Measurements from ENCODE around the gene UTS2B.

DNA sequence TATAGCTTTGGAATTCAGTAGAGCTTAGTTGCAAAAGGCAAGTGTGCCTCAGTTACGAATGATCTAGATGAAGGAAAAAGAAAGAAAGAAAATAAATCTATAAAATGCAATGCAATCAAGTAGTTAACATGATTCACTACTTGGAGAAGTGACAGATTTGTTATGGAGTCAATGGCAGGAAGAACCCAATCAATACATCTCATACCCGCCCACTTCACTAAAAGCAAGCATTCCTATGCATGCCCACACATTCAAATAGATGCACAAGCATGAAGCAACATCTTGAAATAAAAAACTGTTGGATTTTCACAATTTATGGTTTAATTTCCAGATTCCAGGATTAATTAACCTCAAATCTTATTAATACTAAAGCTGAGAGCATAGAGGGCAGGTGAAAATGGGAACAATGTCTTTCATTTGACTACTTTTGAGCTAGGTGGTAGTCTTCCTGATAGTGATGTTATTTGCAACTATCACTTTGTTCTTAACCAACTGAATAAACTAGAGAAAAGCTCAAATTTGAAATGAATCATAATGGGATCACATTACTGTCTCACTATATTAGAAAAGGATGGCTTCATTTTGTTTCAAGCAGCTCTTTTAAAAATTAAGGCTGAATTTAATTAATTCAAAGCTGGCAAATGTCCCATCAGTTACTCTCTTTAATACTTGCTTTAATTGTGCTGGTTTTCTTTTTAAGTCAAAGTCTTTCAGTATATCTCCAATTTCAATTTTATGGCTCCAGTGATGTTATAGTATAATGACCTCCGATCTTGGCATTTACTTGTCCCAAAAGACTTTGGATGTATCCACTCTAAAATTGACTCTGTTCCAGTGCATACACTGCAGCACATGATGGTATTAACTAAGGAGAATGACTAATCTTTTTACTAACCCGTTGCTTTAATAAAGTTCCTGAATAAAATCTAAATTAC, 47.8 kb downstream of the UTS2B start:
- TF ChIP-seq POLR2AphosphoS5 (IDR thresholded peaks at IDR 0.05; ENCODE audit: low read depth, low read length) (peak; percentile 71; the same call in 1 of the 2 replicates), TAF1 (IDR thresholded peaks at IDR 0.05; ENCODE audit: borderline replicate concordance, insufficient read depth, low read length) (no peak), REST (IDR thresholded peaks at IDR 0.05; ENCODE audit: insufficient read depth in 1 of 2, low read depth in 2 of 2, low read length in 2 of 2) (no peak)

Data from PFSK-1 (cell line).